HG02852 (cell line): Measurements from ENCODE around the gene KCNT2.
"Not testable (repeated sequence)": the region's sequence is repeated elsewhere in the genome, so short reads cannot be mapped to it uniquely, and the experiment has no call there.

Experiments used
- ATAC-seq: cut with Tn5 transposase; IDR thresholded peaks from one replicate; pipeline ENCODE4 v1.9.1; 2021; ENCODE audit warnings: mild to moderate bottlenecking, moderate library complexity; ENCODE audit not compliant: unreplicated experiment

KCNT2 gene

GRCh38 chr1:196516373-196516772, 91.9 kb downstream of the KCNT2 start:
- ATAC-seq = no peak

- ATAC-seq = no peak
Observed at GRCh38 chr1:196515904-196516303, 92.3 kb downstream of the KCNT2 start.

GRCh38 chr1:196513821-196514220, 94.4 kb downstream of the KCNT2 start:
- ATAC-seq = no peak

GRCh38 chr1:196510451-196510850, 97.8 kb downstream of the KCNT2 start:
- no peak for ATAC-seq

GRCh38 chr1:196504224-196504623, 104.0 kb downstream of the KCNT2 start:
- not testable (repeated sequence) for ATAC-seq

- ATAC-seq = no peak
Observed at GRCh38 chr1:196502437-196502836, 105.8 kb downstream of the KCNT2 start.

- ATAC-seq = no peak
Observed at GRCh38 chr1:196501760-196502428, 106.3 kb downstream of the KCNT2 start.

- no peak for ATAC-seq
Observed at GRCh38 chr1:196497817-196498216, 110.4 kb downstream of the KCNT2 start.

- ATAC-seq = no peak
Observed at GRCh38 chr1:196494766-196495165, 113.5 kb downstream of the KCNT2 start.

- ATAC-seq = no peak
Observed at GRCh38 chr1:196493881-196494280, 114.4 kb downstream of the KCNT2 start.

- ATAC-seq = no peak
Observed at GRCh38 chr1:196488579-196488978, 119.7 kb downstream of the KCNT2 start.

GRCh38 chr1:196486346-196486745, 121.9 kb downstream of the KCNT2 start:
- no peak for ATAC-seq

GRCh38 chr1:196481616-196482015, 126.6 kb downstream of the KCNT2 start:
- ATAC-seq = no peak

- ATAC-seq = no peak
Observed at GRCh38 chr1:196477262-196477661, 131.0 kb downstream of the KCNT2 start.

GRCh38 chr1:196467230-196467925, 140.9 kb downstream of the KCNT2 start:
- no peak for ATAC-seq

- no peak for ATAC-seq
Observed at GRCh38 chr1:196466654-196467053, 141.6 kb downstream of the KCNT2 start.

- ATAC-seq = no peak
Observed at GRCh38 chr1:196466166-196466565, 142.1 kb downstream of the KCNT2 start.

GRCh38 chr1:196464480-196464941, 143.7 kb downstream of the KCNT2 start:
- no peak for ATAC-seq

- no peak for ATAC-seq
Observed at GRCh38 chr1:196462086-196462485, 146.2 kb downstream of the KCNT2 start.

- no peak for ATAC-seq
Observed at GRCh38 chr1:196461521-196461920, 146.7 kb downstream of the KCNT2 start.

GRCh38 chr1:196459383-196459782, 148.9 kb downstream of the KCNT2 start:
- no peak for ATAC-seq

GRCh38 chr1:196454792-196455191, 153.4 kb downstream of the KCNT2 start:
- no peak for ATAC-seq
